Suprapubic skin (tissue), 4 donors: ENCODE measurements around the gene AGAP3. TPM values are rescaled to one million over a fixed set of nuclear protein-coding genes. Genes with fewer than 3 reads are reported as not detected.

ENCODE experiments used
- DNase-seq, 2 donors: peaks; one replicate each; pipeline ENCODE4 v3.0.0-alpha.2; 2019; ENCODE audit warnings: low spot score in 2 of 2
- H3K27ac ChIP-seq: fragments of 200-600 bp; sonication (generic); one replicate; pipeline ENCODE4 v1.5.1; 2019
- H3K27me3 ChIP-seq: fragments of 200-600 bp; sonication (generic); one replicate; pipeline ENCODE4 v1.5.1; 2019
- H3K36me3 ChIP-seq: fragments of 200-600 bp; sonication (generic); one replicate; pipeline ENCODE4 v1.5.1; 2019
- H3K4me1 ChIP-seq: fragments of 200-600 bp; sonication (generic); one replicate; pipeline ENCODE4 v1.5.1; 2019
- H3K4me3 ChIP-seq: fragments of 200-600 bp; sonication (generic); one replicate; pipeline ENCODE4 v1.5.1; 2019; ENCODE audit warnings: mild to moderate bottlenecking
- H3K9me3 ChIP-seq: fragments of 200-600 bp; sonication (generic); one replicate; pipeline ENCODE4 v1.5.1; 2019
- CTCF ChIP-seq, 2 donors: fragments of 200-600 bp in 1 of 2; fragments of 450-650 bp in 1 of 2; sonication (generic) in 1 of 2; IDR thresholded peaks; one replicate each; pipeline ENCODE4 v1.5.1; 2016 to 2019; ENCODE audit warnings: antibody characterized with exemption in 2 of 2, mild to moderate bottlenecking in 1 of 2, moderate library complexity in 1 of 2
- EP300 ChIP-seq: sonication (generic); formaldehyde crosslinking; IDR thresholded peaks from one replicate; pipeline ENCODE4 v1.6.1; 2017; ENCODE audit warnings: antibody characterized with exemption
- POLR2A ChIP-seq, 2 donors: fragments of 450-650 bp; IDR thresholded peaks; one replicate each; pipeline ENCODE4 v1.6.1; 2017; ENCODE audit warnings: antibody characterized with exemption in 2 of 2, mild to moderate bottlenecking in 2 of 2, moderate library complexity in 2 of 2
- POLR2AphosphoS5 ChIP-seq, 3 donors: sonication (generic); formaldehyde crosslinking; IDR thresholded peaks; one replicate each; pipeline ENCODE4 v1.6.1; 2017; ENCODE audit warnings: antibody characterized with exemption in 3 of 3
- WGBS: methylation state at CpG from one replicate; pipeline ENCODE4 v1.1.5; 2018; 5-methylcytosine and 5-hydroxymethylcytosine counted together
- total RNA-seq, 4 donors: library from RNA; depleted of rRNA; stranded (reverse); fragments of >200 nt; gene quantifications; one replicate each; pipeline ENCODE4 v1.1.0, GENCODE V29; 2016

AGAP3 gene
- total RNA-seq, 4 donors from 2014 or later, result 126 to 162 (median 134) TPM

- no peak overlapping the region for H3K27ac ChIP-seq
- no peaks in the 10 kb centered on the region for H3K9me3 ChIP-seq
- 59% methylated on average over 55 of the region's 77 CpGs for WGBS
- TF ChIP-seq POLR2A (IDR thresholded peaks at IDR 0.05) (no peak), CTCF (IDR thresholded peaks at IDR 0.05) (no peak), POLR2AphosphoS5 (IDR thresholded peaks at IDR 0.05) (no peak), EP300 (no peak)
- no peak for DNase-seq
- H3K36me3 ChIP-seq, result no peaks in the 10 kb centered on the region
- H3K27me3 ChIP-seq, result peaks cover 50% of the 10 kb centered on the region
- H3K4me3 ChIP-seq, result no peak overlapping the region
- no peaks in the 10 kb centered on the region for H3K4me1 ChIP-seq
These were observed 88.2 kb downstream of the AGAP3 start for GRCh38 chr7:151174246-151175046.

- Histone ChIP-seq H3K27me3 (peaks cover 49% of the 10 kb centered on the region), H3K36me3 (no peaks in the 10 kb centered on the region), H3K4me3 (no peak overlapping the region), H3K9me3 (no peaks in the 10 kb centered on the region), H3K4me1 (no peaks in the 10 kb centered on the region), H3K27ac (no peak overlapping the region)
- 82% methylated on average over 16 of the region's 16 CpGs for WGBS
- TF ChIP-seq CTCF (IDR thresholded peaks at IDR 0.05) (no peak), POLR2AphosphoS5 (IDR thresholded peaks at IDR 0.05) (no peak)
- DNase-seq, result no peak
These were observed 88.9 kb downstream of the AGAP3 start for GRCh38 chr7:151175047-151175792.

GRCh38 chr7:151175793-151176311 lies 89.6 kb downstream of the AGAP3 start:
- H3K36me3 ChIP-seq, result no peaks in the 10 kb centered on the region
- DNase-seq, result no peak
- 71% methylated on average over 8 of the region's 23 CpGs for WGBS
- H3K27ac ChIP-seq, result no peak overlapping the region
- peaks cover 49% of the 10 kb centered on the region for H3K27me3 ChIP-seq
- TF ChIP-seq POLR2A (IDR thresholded peaks at IDR 0.05), result no peak
- no peak for TF ChIP-seq POLR2AphosphoS5 (IDR thresholded peaks at IDR 0.05)
- no peak for TF ChIP-seq EP300
- no peak for TF ChIP-seq CTCF (IDR thresholded peaks at IDR 0.05)
- H3K4me1 ChIP-seq, result no peaks in the 10 kb centered on the region
- H3K4me3 ChIP-seq, result no peak overlapping the region
- H3K9me3 ChIP-seq, result no peaks in the 10 kb centered on the region

- no peak for TF ChIP-seq POLR2AphosphoS5 (IDR thresholded peaks at IDR 0.05)
- Histone ChIP-seq H3K4me1 (no peaks in the 10 kb centered on the region), H3K36me3 (no peaks in the 10 kb centered on the region), H3K27ac (no peak overlapping the region), H3K27me3 (peaks cover 51% of the 10 kb centered on the region), H3K4me3 (no peak overlapping the region), H3K9me3 (no peaks in the 10 kb centered on the region)
- no peak for DNase-seq
- 96% methylated on average over 9 of the region's 9 CpGs for WGBS
These were observed 90.1 kb downstream of the AGAP3 start for GRCh38 chr7:151176401-151176800.

GRCh38 chr7:151177310-151177709 lies 91.0 kb downstream of the AGAP3 start:
- peaks cover 49% of the 10 kb centered on the region for H3K27me3 ChIP-seq
- 93% methylated on average over 1 of the region's 1 CpG for WGBS
- H3K9me3 ChIP-seq, result no peaks in the 10 kb centered on the region
- TF ChIP-seq EP300 (no peak), CTCF (IDR thresholded peaks at IDR 0.05) (no peak), POLR2AphosphoS5 (IDR thresholded peaks at IDR 0.05) (no peak), POLR2A (IDR thresholded peaks at IDR 0.05) (no peak)
- H3K4me3 ChIP-seq, result no peak overlapping the region
- H3K27ac ChIP-seq, result no peak overlapping the region
- H3K4me1 ChIP-seq, result no peaks in the 10 kb centered on the region
- H3K36me3 ChIP-seq, result no peaks in the 10 kb centered on the region
- DNase-seq, result no peak
